Neutrophil (primary cell): Measurements from ENCODE around the gene NFATC4.
"Not testable (repeated sequence)": the region's sequence is repeated elsewhere in the genome, so short reads cannot be mapped to it uniquely, and the experiment has no call there.

ENCODE experiments used
- H3K27ac ChIP-seq: fragments of 200-600 bp; sonication (generic); 2 replicates; pipeline ENCODE4 v1.5.1; 2016; ENCODE audit warnings: mild to moderate bottlenecking, moderate library complexity
- H3K27me3 ChIP-seq: fragments of 200-600 bp; sonication (generic); 2 replicates; pipeline ENCODE4 v1.6.0; 2016; ENCODE audit warnings: mild to moderate bottlenecking
- H3K36me3 ChIP-seq: fragments of 200-600 bp; sonication (generic); 2 replicates; pipeline ENCODE4 v1.5.1; 2017
- H3K4me1 ChIP-seq, 2 experiments: fragments of 200-600 bp in 1 of 2; sonication (generic) in 1 of 2; 1 replicate in 1 of 2; 2 replicates in 1 of 2; pipeline versions ENCODE4 v1.5.1 to v1.6.1; 2013 to 2016; ENCODE audit warnings: low read depth in 1 of 2, low read length in 1 of 2, mild to moderate bottlenecking in 1 of 2, moderate library complexity in 1 of 2; ENCODE audit not compliant: control insufficient read depth in 1 of 2, insufficient read depth in 1 of 2
- H3K4me3 ChIP-seq, 2 experiments: fragments of 200-600 bp in 1 of 2; sonication (generic) in 1 of 2; 1 replicate in 1 of 2; 2 replicates in 1 of 2; pipeline ENCODE4 v1.5.1; 2013 to 2016; ENCODE audit warnings: low read depth in 1 of 2, low read length in 1 of 2, mild to moderate bottlenecking in 1 of 2, moderate library complexity in 1 of 2
- H3K9me3 ChIP-seq: fragments of 200-600 bp; sonication (generic); 2 replicates; pipeline ENCODE4 v1.5.1; 2016
- TF ChIP-seq, protein P1 (sequence below): fragments of 200-600 bp; sonication (generic); IDR thresholded peaks from 2 replicates; pipeline ENCODE4 v1.5.1; 2016; ENCODE audit warnings: antibody characterized with exemption

NFATC4 gene

GRCh38 chr14:24387009-24387345 is 19.0 kb downstream of the NFATC4 start:
- Histone ChIP-seq H3K4me3 (no peak overlapping the region), H3K27me3 (no peaks in the 10 kb centered on the region), H3K27ac (no peak overlapping the region), H3K9me3 (no peaks in the 10 kb centered on the region), H3K4me1 (peaks cover 15 to 28% of the 10 kb centered on the region in 2 experiments), H3K36me3 (no peaks in the 10 kb centered on the region)
- TF ChIP-seq, protein P1, sequence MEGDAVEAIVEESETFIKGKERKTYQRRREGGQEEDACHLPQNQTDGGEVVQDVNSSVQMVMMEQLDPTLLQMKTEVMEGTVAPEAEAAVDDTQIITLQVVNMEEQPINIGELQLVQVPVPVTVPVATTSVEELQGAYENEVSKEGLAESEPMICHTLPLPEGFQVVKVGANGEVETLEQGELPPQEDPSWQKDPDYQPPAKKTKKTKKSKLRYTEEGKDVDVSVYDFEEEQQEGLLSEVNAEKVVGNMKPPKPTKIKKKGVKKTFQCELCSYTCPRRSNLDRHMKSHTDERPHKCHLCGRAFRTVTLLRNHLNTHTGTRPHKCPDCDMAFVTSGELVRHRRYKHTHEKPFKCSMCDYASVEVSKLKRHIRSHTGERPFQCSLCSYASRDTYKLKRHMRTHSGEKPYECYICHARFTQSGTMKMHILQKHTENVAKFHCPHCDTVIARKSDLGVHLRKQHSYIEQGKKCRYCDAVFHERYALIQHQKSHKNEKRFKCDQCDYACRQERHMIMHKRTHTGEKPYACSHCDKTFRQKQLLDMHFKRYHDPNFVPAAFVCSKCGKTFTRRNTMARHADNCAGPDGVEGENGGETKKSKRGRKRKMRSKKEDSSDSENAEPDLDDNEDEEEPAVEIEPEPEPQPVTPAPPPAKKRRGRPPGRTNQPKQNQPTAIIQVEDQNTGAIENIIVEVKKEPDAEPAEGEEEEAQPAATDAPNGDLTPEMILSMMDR = no peak

DNA sequence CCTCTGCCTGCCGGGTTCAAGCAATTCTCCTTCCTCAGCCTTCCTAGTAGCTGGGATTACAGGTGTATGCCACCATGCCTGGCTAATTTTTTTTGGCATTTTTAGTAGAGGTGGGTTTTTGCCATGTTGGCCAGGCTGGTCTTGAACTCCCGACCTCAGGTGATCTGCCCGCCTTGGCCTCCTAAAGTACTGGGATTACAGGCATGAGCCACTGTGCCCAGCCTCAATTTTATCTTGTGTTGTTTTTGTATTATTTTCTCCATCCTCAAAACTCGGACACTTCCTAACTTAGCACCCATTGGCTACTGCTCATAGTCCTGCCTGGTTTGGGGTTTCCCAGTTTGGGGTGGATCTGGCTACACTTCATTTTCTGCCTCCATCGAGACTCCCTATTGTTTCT is 19.6 kb downstream of the NFATC4 start:
- not testable (repeated sequence) for H3K4me3 ChIP-seq, H3K9me3 ChIP-seq, H3K27ac ChIP-seq, H3K27me3 ChIP-seq, H3K36me3 ChIP-seq
- peaks cover 15 to 28% of the 10 kb centered on the region in 2 experiments for H3K4me1 ChIP-seq

- H3K36me3 ChIP-seq = no peaks in the 10 kb centered on the region
- H3K27ac ChIP-seq = no peak overlapping the region
- TF ChIP-seq, protein P1 = no peak
- peaks cover 15 to 28% of the 10 kb centered on the region in 2 experiments for H3K4me1 ChIP-seq
- no peak overlapping the region for H3K4me3 ChIP-seq
- H3K27me3 ChIP-seq = no peaks in the 10 kb centered on the region
- no peaks in the 10 kb centered on the region for H3K9me3 ChIP-seq
Observed at GRCh38 chr14:24388474-24389179, 20.6 kb downstream of the NFATC4 start.

DNA sequence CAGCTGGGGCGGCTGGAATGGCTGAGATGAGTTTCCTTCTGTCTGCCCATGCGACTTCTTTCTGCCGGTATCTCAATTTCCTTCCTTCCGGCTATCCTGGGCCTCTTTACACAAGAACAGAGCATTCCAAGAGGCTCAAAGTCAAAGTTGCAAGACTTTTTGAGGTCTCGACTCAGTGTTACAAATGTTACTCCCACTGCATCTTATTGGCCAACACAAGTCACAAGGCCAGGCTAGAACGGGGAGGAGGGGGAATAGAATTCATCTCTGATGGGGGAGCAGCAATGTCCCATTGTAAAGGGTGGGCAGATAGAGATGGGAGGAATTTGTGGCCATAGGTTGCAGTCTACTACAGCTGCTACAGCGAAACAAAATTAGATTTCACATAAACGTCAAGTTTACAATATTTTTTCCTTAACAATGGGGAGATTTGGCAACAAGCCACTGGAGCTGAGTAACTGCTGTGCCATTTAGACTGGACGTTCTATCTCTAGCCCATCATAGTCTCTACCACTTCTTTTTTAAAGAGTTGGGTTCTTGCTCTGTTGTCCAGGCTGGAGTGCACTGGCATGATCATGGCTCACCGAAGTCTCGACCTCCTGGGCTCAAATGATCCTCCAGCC is 21.4 kb downstream of the NFATC4 start:
- Histone ChIP-seq H3K36me3 (no peaks in the 10 kb centered on the region), H3K27me3 (no peaks in the 10 kb centered on the region), H3K4me3 (no peak overlapping the region), H3K9me3 (no peaks in the 10 kb centered on the region), H3K27ac (no peak overlapping the region), H3K4me1 (peaks cover 15 to 28% of the 10 kb centered on the region in 2 experiments)
- TF ChIP-seq, protein P1 = no peak

DNA sequence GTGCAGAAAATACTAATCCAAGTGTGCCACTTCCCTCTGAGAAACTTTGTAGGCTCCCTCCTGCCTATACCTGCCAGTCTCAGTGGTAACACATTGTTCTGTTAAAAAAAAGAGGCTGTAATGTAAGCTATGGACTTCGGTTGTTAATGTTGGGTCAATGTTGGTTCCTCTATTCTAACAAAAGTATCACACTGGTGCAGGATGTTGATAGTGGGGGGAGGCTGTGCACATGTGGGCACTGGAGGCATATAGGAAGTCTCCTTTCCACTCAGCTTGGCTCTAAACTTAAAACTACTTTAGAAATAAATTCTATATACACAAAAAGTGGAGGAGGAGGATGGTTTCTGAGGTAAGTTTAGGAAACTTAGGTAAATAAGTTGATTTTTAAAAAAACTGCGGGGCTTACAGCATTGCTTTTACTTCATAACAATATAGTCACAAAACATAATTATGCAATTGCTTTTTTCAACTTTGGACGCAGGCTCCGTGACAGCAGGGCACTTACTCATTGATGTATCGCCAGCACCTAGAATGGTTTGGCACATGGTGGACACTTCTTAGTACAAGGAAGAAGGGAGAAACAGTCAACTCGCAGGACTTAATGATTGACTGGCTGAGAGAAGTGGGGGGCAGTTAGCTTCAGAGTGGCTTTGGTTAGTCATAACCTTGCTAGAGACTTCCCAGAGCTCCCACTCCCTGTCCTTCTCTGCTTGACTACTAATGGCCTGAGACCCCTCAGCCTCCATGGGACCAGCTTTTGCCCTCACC is 22.9 kb downstream of the NFATC4 start:
- no peaks in the 10 kb centered on the region for H3K27me3 ChIP-seq
- no peaks in the 10 kb centered on the region for H3K9me3 ChIP-seq
- no peaks in the 10 kb centered on the region for H3K36me3 ChIP-seq
- no peak overlapping the region for H3K4me3 ChIP-seq
- TF ChIP-seq, protein P1 = no peak
- no peak overlapping the region for H3K27ac ChIP-seq
- H3K4me1 ChIP-seq = peaks cover 15 to 28% of the 10 kb centered on the region in 2 experiments
